ENCODE measurements around the gene C2CD4A.
A peak's percentile ranks its signal among the peaks of the same experiment; 100 is the strongest.

The C2CD4A gene

DNA sequence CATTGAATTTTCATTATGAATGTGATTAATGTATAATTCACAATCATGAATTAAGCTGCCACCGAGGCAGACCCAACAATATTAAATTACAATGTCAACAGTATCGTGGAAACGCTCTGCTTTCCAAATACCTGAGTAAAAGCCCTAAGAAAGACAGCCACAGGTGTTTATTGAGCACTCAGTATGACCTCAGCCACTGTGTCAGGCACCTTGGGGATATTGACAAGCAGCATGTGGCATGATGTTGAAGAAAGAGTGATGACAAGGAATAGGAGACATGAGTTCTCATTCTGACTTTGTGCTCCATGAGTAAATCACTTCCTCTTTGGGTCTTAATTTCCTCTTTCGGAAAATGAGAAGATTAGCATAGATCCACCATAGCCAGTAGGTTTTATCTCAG is 12.8 kb downstream of the C2CD4A start:
- H2AFZ ChIP-seq (ENCODE audit: low read length) = no peak overlapping the region
- no peaks in the 10 kb centered on the region for H3K9me2 ChIP-seq (replicated peaks; ENCODE audit: low read depth, low read length)
- H3K36me3 ChIP-seq (ENCODE audit: insufficient read depth, low read length) = no peaks in the 10 kb centered on the region
- no peaks in the 10 kb centered on the region for H3K27me3 ChIP-seq (ENCODE audit: insufficient read depth, low read length, poor library complexity, severe bottlenecking)
- H3K79me2 ChIP-seq (ENCODE audit: insufficient read depth, low read length) = no peaks in the 10 kb centered on the region
- H3K4me2 ChIP-seq (ENCODE audit: low read depth, low read length, poor library complexity, severe bottlenecking) = no peak overlapping the region
- H4K20me1 ChIP-seq (ENCODE audit: insufficient read depth, low read length, poor library complexity, severe bottlenecking) = no peaks in the 10 kb centered on the region
- no peak overlapping the region for H3K4me3 ChIP-seq (ENCODE audit: low read length, poor library complexity, severe bottlenecking)
- no peak for TF ChIP-seq EZH2phosphoT487 (IDR thresholded peaks at IDR 0.05; ENCODE audit: borderline replicate concordance)
- TF ChIP-seq, protein P1, sequence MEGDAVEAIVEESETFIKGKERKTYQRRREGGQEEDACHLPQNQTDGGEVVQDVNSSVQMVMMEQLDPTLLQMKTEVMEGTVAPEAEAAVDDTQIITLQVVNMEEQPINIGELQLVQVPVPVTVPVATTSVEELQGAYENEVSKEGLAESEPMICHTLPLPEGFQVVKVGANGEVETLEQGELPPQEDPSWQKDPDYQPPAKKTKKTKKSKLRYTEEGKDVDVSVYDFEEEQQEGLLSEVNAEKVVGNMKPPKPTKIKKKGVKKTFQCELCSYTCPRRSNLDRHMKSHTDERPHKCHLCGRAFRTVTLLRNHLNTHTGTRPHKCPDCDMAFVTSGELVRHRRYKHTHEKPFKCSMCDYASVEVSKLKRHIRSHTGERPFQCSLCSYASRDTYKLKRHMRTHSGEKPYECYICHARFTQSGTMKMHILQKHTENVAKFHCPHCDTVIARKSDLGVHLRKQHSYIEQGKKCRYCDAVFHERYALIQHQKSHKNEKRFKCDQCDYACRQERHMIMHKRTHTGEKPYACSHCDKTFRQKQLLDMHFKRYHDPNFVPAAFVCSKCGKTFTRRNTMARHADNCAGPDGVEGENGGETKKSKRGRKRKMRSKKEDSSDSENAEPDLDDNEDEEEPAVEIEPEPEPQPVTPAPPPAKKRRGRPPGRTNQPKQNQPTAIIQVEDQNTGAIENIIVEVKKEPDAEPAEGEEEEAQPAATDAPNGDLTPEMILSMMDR (conservative IDR thresholded peaks at IDR 0.05; ENCODE audit: low read length) = no peak
- no peak overlapping the region for H3K9ac ChIP-seq (ENCODE audit: low read depth, low read length, poor library complexity, severe bottlenecking)
- no peaks in the 10 kb centered on the region for H3K9me3 ChIP-seq (ENCODE audit: insufficient read depth, low read depth, low read length)
- no peaks in the 10 kb centered on the region for H3K4me1 ChIP-seq (ENCODE audit: insufficient read depth, low read length, poor library complexity, severe bottlenecking)
- H3F3A ChIP-seq (ENCODE audit: low read depth) = no peaks in the 10 kb centered on the region

DNA sequence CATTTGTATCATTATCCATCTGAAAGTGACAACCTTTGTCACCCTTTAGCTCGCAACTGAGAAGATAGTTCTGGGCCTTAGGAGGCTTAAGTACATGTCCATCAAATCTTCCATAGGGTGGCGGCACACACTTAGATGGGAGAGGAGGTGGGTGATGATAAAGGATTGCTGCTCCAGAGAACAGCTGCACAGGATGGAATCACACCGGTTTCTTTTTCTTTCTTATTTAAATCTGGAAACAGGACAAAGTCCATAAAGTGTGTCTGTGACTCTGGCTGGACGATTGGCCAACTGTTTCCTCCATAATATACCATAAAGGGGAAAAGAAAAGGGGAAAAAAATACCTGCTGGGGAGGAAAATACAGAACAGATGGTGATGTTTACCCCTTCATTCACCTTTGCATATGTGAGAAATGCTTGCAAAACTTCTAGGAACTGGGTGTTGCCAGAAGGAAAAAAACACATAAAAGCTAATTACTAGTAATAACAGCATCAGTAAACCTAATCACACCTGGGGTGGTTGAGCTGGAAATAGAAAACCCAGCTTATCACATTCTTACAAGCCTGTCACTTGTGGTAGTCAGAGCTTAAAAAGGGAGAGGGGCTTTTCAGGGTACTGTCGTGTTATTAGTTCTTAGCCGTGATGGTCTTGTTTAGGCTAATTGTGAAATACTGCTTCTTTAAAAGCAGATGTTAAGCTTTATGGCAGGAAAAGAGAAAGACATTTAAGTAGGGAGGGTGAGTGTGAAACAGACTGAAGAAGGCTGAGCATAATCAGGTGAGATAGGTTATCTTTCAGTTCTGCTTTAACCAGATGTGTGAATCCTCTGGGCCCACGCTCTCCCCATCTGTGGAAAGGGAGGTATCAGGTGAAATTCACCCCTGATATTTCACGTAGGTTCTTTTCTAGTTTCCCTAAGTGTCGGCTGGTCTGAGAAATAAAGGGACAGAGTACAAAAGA is 16.7 kb downstream of the C2CD4A start:
- H3K79me2 ChIP-seq (ENCODE audit: insufficient read depth, low read length) = no peaks in the 10 kb centered on the region
- no peaks in the 10 kb centered on the region for H3F3A ChIP-seq (ENCODE audit: low read depth)
- H2AFZ ChIP-seq (ENCODE audit: low read length) = no peak overlapping the region
- no peak overlapping the region for H3K9ac ChIP-seq (ENCODE audit: low read depth, low read length, poor library complexity, severe bottlenecking)
- H3K4me2 ChIP-seq (ENCODE audit: low read depth, low read length, poor library complexity, severe bottlenecking) = no peak overlapping the region
- H3K4me3 ChIP-seq (ENCODE audit: low read length, poor library complexity, severe bottlenecking) = no peak overlapping the region
- TF ChIP-seq EZH2phosphoT487 (IDR thresholded peaks at IDR 0.05; ENCODE audit: borderline replicate concordance) = no peak
- TF ChIP-seq, protein P1 (conservative IDR thresholded peaks at IDR 0.05; ENCODE audit: low read length) = no peak
- no peaks in the 10 kb centered on the region for H4K20me1 ChIP-seq (ENCODE audit: insufficient read depth, low read length, poor library complexity, severe bottlenecking)
- H3K9me2 ChIP-seq (replicated peaks; ENCODE audit: low read depth, low read length) = no peaks in the 10 kb centered on the region
- no peaks in the 10 kb centered on the region for H3K36me3 ChIP-seq (ENCODE audit: insufficient read depth, low read length)
- H3K4me1 ChIP-seq (ENCODE audit: insufficient read depth, low read length, poor library complexity, severe bottlenecking) = no peaks in the 10 kb centered on the region
- no peaks in the 10 kb centered on the region for H3K27me3 ChIP-seq (ENCODE audit: insufficient read depth, low read length, poor library complexity, severe bottlenecking)
- H3K9me3 ChIP-seq (ENCODE audit: insufficient read depth, low read depth, low read length) = no peaks in the 10 kb centered on the region

DNA sequence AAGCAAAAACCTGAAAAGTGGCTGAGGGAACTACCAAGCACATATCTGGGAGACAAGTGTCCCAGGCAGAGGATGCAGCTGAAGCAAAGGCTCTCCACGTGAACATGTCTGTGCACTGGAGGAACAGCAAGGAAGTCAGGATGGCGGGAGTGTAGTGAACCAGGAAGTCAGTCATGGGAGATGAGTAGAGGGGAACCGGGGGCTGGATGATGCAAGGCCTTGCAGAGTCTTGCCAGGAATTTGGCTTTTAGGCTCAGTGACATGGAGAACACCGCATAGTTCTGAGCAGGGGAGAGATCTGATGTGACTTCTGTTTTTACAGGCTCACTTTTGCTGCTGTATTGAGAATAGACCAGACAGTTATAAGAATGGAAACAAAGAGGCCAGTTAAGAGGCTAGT is 19.0 kb downstream of the C2CD4A start:
- no peaks in the 10 kb centered on the region for H3K36me3 ChIP-seq (ENCODE audit: insufficient read depth, low read length)
- no peaks in the 10 kb centered on the region for H3K4me1 ChIP-seq (ENCODE audit: insufficient read depth, low read length, poor library complexity, severe bottlenecking)
- H2AFZ ChIP-seq (ENCODE audit: low read length) = peak overlapping the region; percentile 76
- no peaks in the 10 kb centered on the region for H4K20me1 ChIP-seq (ENCODE audit: insufficient read depth, low read length, poor library complexity, severe bottlenecking)
- no peaks in the 10 kb centered on the region for H3K9me2 ChIP-seq (replicated peaks; ENCODE audit: low read depth, low read length)
- H3F3A ChIP-seq (ENCODE audit: low read depth) = no peaks in the 10 kb centered on the region
- no peak overlapping the region for H3K4me3 ChIP-seq (ENCODE audit: low read length, poor library complexity, severe bottlenecking)
- no peaks in the 10 kb centered on the region for H3K27me3 ChIP-seq (ENCODE audit: insufficient read depth, low read length, poor library complexity, severe bottlenecking)
- no peak overlapping the region for H3K9ac ChIP-seq (ENCODE audit: low read depth, low read length, poor library complexity, severe bottlenecking)
- H3K4me2 ChIP-seq (ENCODE audit: low read depth, low read length, poor library complexity, severe bottlenecking) = no peak overlapping the region
- TF ChIP-seq EZH2phosphoT487 (IDR thresholded peaks at IDR 0.05; ENCODE audit: borderline replicate concordance) = no peak
- TF ChIP-seq, protein P1 (conservative IDR thresholded peaks at IDR 0.05; ENCODE audit: low read length) = no peak
- H3K9me3 ChIP-seq (ENCODE audit: insufficient read depth, low read depth, low read length) = no peaks in the 10 kb centered on the region
- H3K79me2 ChIP-seq (ENCODE audit: insufficient read depth, low read length) = no peaks in the 10 kb centered on the region

Measured in Loucy (cell line).